ENCODE measurements around the gene PIGU.

GRCh38 chr20:34600892-34601653 lies 75.8 kb downstream of the PIGU start:
- TF ChIP-seq CTCF (IDR thresholded peaks at IDR 0.05) = no peak
- TF ChIP-seq POLR2AphosphoS5 (IDR thresholded peaks at IDR 0.05; ENCODE audit: insufficient read depth in 1 of 2, low read depth in 1 of 2) = peak in 1 of 2 donors; percentile 26
- no peak for TF ChIP-seq POLR2A (IDR thresholded peaks at IDR 0.05)
